ENCODE results near the gene RASA2. TPM values are rescaled to one million over a fixed set of nuclear protein-coding genes. Genes with fewer than 3 reads are reported as not detected.

Gene RASA2
- total RNA-seq, 1 experiment from 2014 or later = 26.7 TPM

DNA sequence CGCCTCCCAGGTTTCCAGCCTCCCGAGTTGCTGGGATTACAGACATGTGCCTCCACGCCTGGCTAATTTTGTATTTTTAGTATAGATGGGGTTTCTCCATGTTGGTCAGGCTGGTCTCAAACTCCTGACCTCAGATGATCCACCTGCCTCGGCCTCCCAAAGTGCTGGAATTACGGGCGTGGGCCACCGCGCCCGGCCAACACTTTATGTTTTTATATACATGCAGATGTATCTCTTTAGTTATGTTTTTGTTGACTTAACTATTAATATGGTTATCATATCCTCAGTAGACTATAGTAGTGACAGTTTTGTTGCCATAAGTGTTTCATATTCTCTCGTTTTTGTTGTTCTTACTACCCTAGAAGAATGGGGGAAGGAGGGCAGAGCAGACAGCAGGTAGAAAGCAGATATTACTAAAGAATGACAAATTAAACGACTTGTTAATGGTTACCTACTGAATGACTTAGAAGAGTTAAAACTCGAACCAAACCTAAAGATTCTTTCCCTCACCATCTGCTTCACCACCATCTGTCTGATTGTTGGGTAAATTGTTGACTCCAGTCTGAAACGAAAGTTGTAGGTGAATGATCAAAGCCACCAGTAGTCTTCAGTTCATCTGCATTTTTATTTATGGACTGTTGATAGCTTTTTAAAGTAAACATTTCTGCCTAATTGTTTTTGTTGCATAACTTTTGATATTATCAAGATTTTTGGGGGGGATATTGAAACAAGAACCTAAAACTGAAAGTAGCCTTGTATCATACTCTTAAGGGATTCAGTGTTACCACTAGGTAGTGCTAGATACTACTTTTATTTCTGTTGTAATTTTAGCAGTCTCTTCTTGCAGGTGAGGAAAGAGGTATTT is 89.3 kb downstream of the RASA2 start:
- ChIA-PET POLR2A (no interaction called here), CTCF (no interaction called here)
- Histone ChIP-seq H3K9me3 (no peaks in the 10 kb centered on the region), H3K27me3 (replicated peaks; ENCODE audit: control insufficient read depth, insufficient read depth, low read length) (no peaks in the 10 kb centered on the region), H3K4me3 (ENCODE audit: low read depth, low read length) (no peak overlapping the region), H3K36me3 (ENCODE audit: control insufficient read depth, insufficient read depth, low read length) (no peaks in the 10 kb centered on the region; the same call in 1 of the 2 replicates), H3K4me1 (no peaks in the 10 kb centered on the region)
- Mint-ChIP-seq H3K4me3 (ENCODE audit: unreplicated experiment) (no peak overlapping the region), H3K36me3 (ENCODE audit: insufficient read depth, unreplicated experiment) (peaks cover 23% of the 10 kb centered on the region), H3K27ac (ENCODE audit: unreplicated experiment) (peak overlapping the region; percentile 3), H3K27me3 (ENCODE audit: insufficient read depth, unreplicated experiment) (no peaks in the 10 kb centered on the region), H3K9me3 (ENCODE audit: unreplicated experiment) (no peaks in the 10 kb centered on the region), H3K4me1 (ENCODE audit: low read depth, unreplicated experiment) (no peaks in the 10 kb centered on the region)
- no TSS peak for BruUV-seq (replicated peaks)
- TF ChIP-seq, protein P1, sequence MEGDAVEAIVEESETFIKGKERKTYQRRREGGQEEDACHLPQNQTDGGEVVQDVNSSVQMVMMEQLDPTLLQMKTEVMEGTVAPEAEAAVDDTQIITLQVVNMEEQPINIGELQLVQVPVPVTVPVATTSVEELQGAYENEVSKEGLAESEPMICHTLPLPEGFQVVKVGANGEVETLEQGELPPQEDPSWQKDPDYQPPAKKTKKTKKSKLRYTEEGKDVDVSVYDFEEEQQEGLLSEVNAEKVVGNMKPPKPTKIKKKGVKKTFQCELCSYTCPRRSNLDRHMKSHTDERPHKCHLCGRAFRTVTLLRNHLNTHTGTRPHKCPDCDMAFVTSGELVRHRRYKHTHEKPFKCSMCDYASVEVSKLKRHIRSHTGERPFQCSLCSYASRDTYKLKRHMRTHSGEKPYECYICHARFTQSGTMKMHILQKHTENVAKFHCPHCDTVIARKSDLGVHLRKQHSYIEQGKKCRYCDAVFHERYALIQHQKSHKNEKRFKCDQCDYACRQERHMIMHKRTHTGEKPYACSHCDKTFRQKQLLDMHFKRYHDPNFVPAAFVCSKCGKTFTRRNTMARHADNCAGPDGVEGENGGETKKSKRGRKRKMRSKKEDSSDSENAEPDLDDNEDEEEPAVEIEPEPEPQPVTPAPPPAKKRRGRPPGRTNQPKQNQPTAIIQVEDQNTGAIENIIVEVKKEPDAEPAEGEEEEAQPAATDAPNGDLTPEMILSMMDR (IDR thresholded peaks at IDR 0.05; ENCODE audit: insufficient read depth in 1 of 2, low read depth in 1 of 2, low read length in 1 of 2, severe bottlenecking in 1 of 2, unreplicated experiment in 1 of 2) = peak; percentile 35 to 52
- no peak for DNase-seq
- intact Hi-C loops (cut with micrococcal nuclease; ENCODE audit: unreplicated experiment) = loop anchor here (2.0 to 10.0 kb wide), 3 partner anchors 163 to 705 kb away; partner anchors contain the start of gene RNF7

DNA sequence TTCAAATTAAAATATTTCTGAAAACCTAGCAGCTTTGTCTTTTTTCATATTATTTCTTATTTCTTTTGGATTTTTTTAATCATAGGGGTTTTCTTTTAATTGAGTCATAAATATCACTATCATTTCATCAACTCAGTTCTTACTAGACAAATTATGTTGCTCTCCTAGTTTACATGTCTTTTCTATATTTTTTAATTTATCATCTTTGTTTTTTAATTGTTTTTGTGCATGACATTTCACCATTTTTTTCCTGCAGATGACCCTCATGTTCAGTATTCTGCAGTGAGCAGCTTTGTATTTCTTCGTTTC is 89.9 kb downstream of the RASA2 start:
- TF ChIP-seq, protein P1 (IDR thresholded peaks at IDR 0.05; ENCODE audit: insufficient read depth in 1 of 2, low read depth in 1 of 2, low read length in 1 of 2, severe bottlenecking in 1 of 2, unreplicated experiment in 1 of 2) = no peak
- peaks cover 1% of the 10 kb centered on the region; the same call in 1 of the 2 replicates for H3K36me3 ChIP-seq (ENCODE audit: control insufficient read depth, insufficient read depth, low read length)
- no peak overlapping the region for H3K4me3 ChIP-seq (ENCODE audit: low read depth, low read length)
- H3K27me3 ChIP-seq (replicated peaks; ENCODE audit: control insufficient read depth, insufficient read depth, low read length) = no peaks in the 10 kb centered on the region
- no peak overlapping the region for H3K27ac Mint-ChIP-seq (ENCODE audit: unreplicated experiment)
- no peaks in the 10 kb centered on the region for H3K4me1 Mint-ChIP-seq (ENCODE audit: low read depth, unreplicated experiment)
- DNase-seq = no peak
- no peaks in the 10 kb centered on the region for H3K9me3 Mint-ChIP-seq (ENCODE audit: unreplicated experiment)
- no peaks in the 10 kb centered on the region for H3K27me3 Mint-ChIP-seq (ENCODE audit: insufficient read depth, unreplicated experiment)
- no peak overlapping the region for H3K4me3 Mint-ChIP-seq (ENCODE audit: unreplicated experiment)
- ChIA-PET CTCF (no interaction called here), POLR2A (no interaction called here)
- no peaks in the 10 kb centered on the region for H3K9me3 ChIP-seq
- H3K36me3 Mint-ChIP-seq (ENCODE audit: insufficient read depth, unreplicated experiment) = peaks cover 22% of the 10 kb centered on the region
- no peaks in the 10 kb centered on the region for H3K4me1 ChIP-seq
- intact Hi-C loops (cut with micrococcal nuclease; ENCODE audit: unreplicated experiment) = loop anchor here (2.0 to 10.0 kb wide), 3 partner anchors 162 to 704 kb away; partner anchors contain the start of gene RNF7
- BruUV-seq (replicated peaks) = no TSS peak

DNA sequence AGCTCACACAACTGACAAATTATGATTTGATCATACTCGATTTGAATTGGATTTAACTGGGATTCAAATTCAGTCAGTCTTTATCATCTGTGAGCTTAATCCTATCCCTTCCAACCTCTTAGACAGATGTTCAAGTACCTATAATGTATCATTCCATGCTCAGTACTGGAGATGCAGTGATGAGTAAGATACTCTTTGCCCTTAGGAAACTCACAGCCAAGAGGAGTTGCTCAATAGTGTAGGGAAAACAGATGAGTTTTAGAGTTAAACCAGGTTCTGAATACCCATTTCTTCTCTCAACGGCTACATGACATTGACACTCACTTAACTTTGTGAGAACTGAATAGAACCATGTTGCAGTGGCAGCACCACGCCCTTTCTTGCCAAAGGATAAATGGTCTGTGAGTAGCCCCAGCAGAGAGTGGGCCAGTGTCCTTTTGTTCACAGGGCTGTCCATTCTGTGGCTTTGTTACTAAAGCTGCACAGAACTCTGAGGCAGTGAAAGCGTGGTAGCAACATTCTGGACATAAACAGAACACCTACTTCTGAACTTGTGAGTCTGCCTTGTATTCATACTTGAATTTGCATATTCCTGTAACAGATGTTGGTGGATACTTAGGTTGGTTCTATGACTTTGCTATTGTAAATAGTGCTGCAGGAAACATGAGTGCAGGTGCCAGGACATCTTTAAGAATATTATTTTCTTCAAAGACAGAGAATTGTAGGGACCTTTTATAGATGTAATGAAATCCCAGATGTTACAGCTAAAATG is 91.6 kb downstream of the RASA2 start:
- TF ChIP-seq, protein P1 (IDR thresholded peaks at IDR 0.05; ENCODE audit: insufficient read depth in 1 of 2, low read depth in 1 of 2, low read length in 1 of 2, severe bottlenecking in 1 of 2, unreplicated experiment in 1 of 2) = no peak
- Histone ChIP-seq H3K9me3 (no peaks in the 10 kb centered on the region), H3K27me3 (replicated peaks; ENCODE audit: control insufficient read depth, insufficient read depth, low read length) (no peaks in the 10 kb centered on the region), H3K4me1 (no peaks in the 10 kb centered on the region), H3K4me3 (ENCODE audit: low read depth, low read length) (no peak overlapping the region), H3K36me3 (ENCODE audit: control insufficient read depth, insufficient read depth, low read length) (peaks cover 1% of the 10 kb centered on the region; the same call in 1 of the 2 replicates)
- no peaks in the 10 kb centered on the region for H3K27me3 Mint-ChIP-seq (ENCODE audit: insufficient read depth, unreplicated experiment)
- no peaks in the 10 kb centered on the region for H3K4me1 Mint-ChIP-seq (ENCODE audit: low read depth, unreplicated experiment)
- H3K27ac Mint-ChIP-seq (ENCODE audit: unreplicated experiment) = no peak overlapping the region
- no TSS peak for BruUV-seq (replicated peaks)
- H3K36me3 Mint-ChIP-seq (ENCODE audit: insufficient read depth, unreplicated experiment) = peaks cover 34% of the 10 kb centered on the region
- DNase-seq = no peak
- no peak overlapping the region for H3K4me3 Mint-ChIP-seq (ENCODE audit: unreplicated experiment)
- POLR2A ChIA-PET = no interaction called here
- CTCF ChIA-PET = no interaction called here
- no peaks in the 10 kb centered on the region for H3K9me3 Mint-ChIP-seq (ENCODE audit: unreplicated experiment)
- intact Hi-C loops (cut with micrococcal nuclease; ENCODE audit: unreplicated experiment) = loop anchor here (10.0 kb wide), 1 partner anchor 336 kb away; no protein-coding TSS in a partner anchor

All from Caco-2 (cell line).